HG03103 (cell line): ENCODE measurements around the gene GNAT3.

Experiments
- ATAC-seq: cut with Tn5 transposase; IDR thresholded peaks from one replicate; pipeline ENCODE4 v1.9.1; 2021; ENCODE audit warnings: low read depth; ENCODE audit not compliant: unreplicated experiment

The GNAT3 gene

GRCh38 chr7:80467069-80467468 is 44.8 kb downstream of the GNAT3 start:
- ATAC-seq = no peak

DNA sequence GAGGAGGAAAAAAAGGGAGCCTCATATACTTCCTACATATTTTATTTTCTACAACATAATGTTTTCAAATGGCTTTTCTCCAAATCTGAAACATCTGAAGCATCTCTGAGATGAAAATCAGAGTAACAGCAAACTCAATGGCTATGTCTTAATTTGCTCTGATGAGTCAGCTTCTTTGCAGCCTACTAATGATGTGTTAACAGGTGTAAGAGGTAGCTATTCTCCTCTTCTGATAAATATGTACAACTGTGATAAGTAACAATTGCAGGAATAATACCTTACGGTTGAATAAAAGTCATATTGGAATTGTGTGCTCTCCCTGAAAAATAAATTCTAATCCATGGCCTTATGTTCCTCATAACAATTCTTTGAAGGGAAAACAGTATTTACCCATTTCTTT is 45.2 kb downstream of the GNAT3 start:
- ATAC-seq = no peak

DNA sequence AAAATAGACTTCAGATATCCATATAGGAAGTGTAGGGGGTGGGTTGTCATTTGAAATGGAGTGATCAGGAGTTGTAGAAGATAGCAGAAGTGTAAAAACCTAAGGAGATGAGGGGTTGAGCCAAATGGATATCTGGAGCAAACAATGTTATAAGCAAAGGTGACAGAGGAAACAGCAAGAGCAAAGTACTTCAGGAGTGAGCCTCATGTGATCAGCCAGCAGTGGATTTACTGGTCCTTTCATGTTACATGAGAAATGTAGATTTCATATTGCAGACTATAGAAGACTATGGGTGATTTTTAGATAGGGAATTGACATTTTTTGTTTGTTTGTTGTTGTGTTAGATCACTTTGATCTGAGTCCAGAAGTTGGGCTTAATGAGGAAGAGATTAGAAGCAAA is 47.7 kb downstream of the GNAT3 start:
- ATAC-seq = no peak

GRCh38 chr7:80463272-80463920 is 48.5 kb downstream of the GNAT3 start:
- no peak for ATAC-seq

GRCh38 chr7:80460857-80461256 is 51.0 kb downstream of the GNAT3 start:
- no peak for ATAC-seq

DNA sequence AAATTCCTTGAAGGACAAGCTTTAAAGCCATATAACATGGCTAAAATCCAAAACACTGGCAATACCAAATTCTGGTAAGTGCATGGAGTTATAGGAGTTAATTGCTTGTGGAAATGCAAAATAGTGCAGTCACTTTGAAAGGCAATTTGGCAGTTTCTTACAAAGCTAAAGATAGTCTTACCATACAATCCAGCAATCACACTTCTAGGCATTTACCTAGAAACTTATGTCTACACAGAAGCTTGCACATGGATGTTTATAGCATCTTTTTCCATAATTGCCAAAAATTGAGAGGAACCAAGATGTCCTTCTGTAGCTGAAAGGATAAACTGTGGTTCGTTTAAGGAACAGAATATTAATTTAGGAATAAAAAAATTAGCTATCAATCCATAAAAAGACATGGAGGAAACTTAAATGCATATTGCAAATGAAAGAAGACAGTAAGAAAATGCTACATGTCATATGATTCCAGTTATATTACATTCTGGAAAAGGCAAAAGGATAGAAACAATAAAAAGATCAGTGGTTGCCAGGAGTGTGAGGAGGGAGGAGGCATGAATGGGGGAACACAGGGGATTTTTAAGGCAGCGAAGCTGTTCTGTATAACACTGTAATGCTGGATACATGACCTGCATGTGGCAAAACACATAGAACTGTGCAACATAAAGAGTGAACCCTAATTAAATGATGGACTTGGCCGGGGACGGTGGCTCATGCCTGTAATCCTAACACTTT is 51.9 kb downstream of the GNAT3 start:
- no peak for ATAC-seq

DNA sequence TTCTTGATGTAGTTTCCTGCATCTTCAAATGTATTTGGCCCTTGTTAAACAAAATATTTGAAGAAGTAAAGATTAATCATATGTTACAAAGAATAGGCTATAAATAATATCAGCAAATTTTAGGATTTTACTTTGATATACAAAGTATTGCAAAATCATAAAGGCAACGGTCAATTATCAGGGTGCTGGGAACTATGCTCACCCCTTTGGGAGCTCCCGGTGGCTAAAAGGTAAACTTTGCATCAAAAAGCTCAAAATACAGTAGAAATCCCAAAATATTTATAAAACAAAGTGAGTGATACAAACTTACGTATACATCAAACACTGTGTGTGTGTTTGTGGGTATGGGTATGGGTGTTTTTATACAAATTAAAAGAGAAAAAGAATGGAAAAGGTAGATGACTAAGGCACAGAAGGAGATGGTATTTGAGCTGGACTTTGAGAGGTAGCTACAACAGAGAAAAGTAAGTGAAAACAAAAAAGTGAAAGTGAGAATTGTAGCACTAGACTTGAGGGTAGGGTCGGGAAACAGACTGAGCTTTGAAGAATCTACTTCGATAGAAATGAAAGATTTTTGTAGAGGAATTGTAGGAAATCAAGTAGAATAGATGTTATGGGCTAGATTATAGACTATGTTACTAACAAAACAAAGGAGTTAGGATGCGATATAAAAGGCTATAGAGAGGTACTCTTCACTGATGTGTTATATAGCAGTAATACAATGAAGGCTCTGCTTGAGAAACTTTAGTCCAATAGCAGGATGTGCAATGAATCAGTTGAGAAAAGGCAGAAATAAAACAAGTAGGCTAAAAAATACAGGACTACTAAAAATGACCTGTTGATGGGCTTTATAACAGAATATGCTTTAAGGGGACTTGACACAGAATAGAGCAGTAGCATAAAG is 52.8 kb downstream of the GNAT3 start:
- ATAC-seq = no peak

- ATAC-seq = no peak
These were observed 58.0 kb downstream of the GNAT3 start for GRCh38 chr7:80453699-80454340.

- no peak for ATAC-seq
These were observed 61.1 kb downstream of the GNAT3 start for GRCh38 chr7:80450621-80451308.

- ATAC-seq = no peak
These were observed 62.0 kb downstream of the GNAT3 start for GRCh38 chr7:80449836-80450235.

- no peak for ATAC-seq
These were observed 66.5 kb downstream of the GNAT3 start for GRCh38 chr7:80445351-80445750.

DNA sequence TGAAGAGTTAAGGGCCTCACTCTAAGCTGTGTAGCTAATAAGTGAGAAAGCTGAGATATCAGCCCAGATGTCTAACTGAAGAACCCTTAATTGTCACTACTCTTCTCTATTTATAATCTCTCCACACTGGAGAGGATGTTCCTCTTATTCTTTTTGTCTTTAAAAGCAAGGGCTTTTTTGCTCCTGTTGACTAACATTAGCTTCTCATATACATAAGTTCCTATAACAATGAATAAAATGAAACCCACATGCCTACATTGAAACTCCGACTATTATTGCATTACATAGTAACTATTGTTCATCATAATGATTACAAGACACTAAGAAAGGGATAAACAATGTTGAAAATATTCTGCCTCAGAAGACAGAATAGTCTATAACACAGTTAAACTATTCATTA is 67.1 kb downstream of the GNAT3 start:
- no peak for ATAC-seq

- ATAC-seq = no peak
These were observed 68.5 kb downstream of the GNAT3 start for GRCh38 chr7:80443325-80443724.

- ATAC-seq = no peak
These were observed 71.0 kb downstream of the GNAT3 start for GRCh38 chr7:80440883-80441282.

- ATAC-seq = no peak
These were observed 71.7 kb downstream of the GNAT3 start for GRCh38 chr7:80439894-80440821.

GRCh38 chr7:80435521-80435920 is 76.3 kb downstream of the GNAT3 start:
- ATAC-seq = no peak

- no peak for ATAC-seq
These were observed 77.8 kb downstream of the GNAT3 start for GRCh38 chr7:80434047-80434446.

DNA sequence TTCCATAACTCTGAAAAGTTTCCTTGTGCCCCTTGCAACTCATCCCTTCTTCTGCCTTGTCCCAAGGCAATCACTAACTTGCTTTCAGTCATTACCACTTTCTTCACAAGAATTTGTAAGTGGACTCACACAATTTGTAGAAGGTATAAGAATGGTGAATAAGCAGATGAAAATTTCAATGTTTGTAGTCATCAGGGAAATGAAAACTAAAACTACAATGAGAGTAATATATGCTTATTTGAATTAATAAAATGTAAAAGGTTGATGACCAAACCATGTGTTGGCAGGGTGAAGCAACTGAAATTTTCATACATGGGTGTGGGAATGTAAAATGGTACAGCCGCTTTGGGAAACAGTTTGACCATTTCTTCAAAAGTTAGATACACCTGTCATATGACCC is 79.7 kb downstream of the GNAT3 start:
- ATAC-seq = no peak

GRCh38 chr7:80429181-80429580 is 82.7 kb downstream of the GNAT3 start:
- ATAC-seq = no peak
